Fibroblast of lung (primary cell): Measurements from ENCODE around the gene UPF3A. TPM values are rescaled to one million over a fixed set of nuclear protein-coding genes. Genes with fewer than 3 reads are reported as not detected.

ENCODE experiments used
- DNase-seq, 2 donors: peaks; one replicate each; pipeline versions ENCODE4 v3.0.0 to v3.0.0-alpha.2; 2010; ENCODE audit warnings: low read depth in 2 of 2
- H2AFZ ChIP-seq: 2 replicates; pipeline ENCODE4 v1.5.1; 2012; ENCODE audit warnings: low read length, control low read depth, inconsistent platforms
- H3K27ac ChIP-seq: 2 replicates; pipeline ENCODE4 v1.5.1; 2011; ENCODE audit warnings: low read length, control low read depth; ENCODE audit not compliant: insufficient read depth
- H3K27me3 ChIP-seq: 2 replicates; pipeline ENCODE4 v1.5.1; 2011; ENCODE audit warnings: mild to moderate bottlenecking, low read length; ENCODE audit not compliant: control insufficient read depth, insufficient read depth
- H3K36me3 ChIP-seq: 2 replicates; pipeline ENCODE4 v1.5.1; 2011; ENCODE audit warnings: low read length; ENCODE audit not compliant: control insufficient read depth, insufficient read depth
- H3K4me1 ChIP-seq: 2 replicates; pipeline ENCODE4 v1.5.1; 2011; ENCODE audit warnings: low read length; ENCODE audit not compliant: control insufficient read depth, insufficient read depth; ENCODE audit errors: extremely low read depth
- H3K4me2 ChIP-seq: 2 replicates; pipeline ENCODE4 v1.5.1; 2011; ENCODE audit warnings: low read length, control low read depth; ENCODE audit not compliant: insufficient read depth; ENCODE audit errors: extremely low read depth
- H3K4me3 ChIP-seq, 4 experiments: fragments of 200-600 bp in 1 of 4; sonication (generic) in 1 of 4; replicated peaks in 1 of 4; 2 replicates each; pipeline ENCODE4 v1.5.1; 2011 to 2016; ENCODE audit warnings: low read length in 4 of 4, low read depth in 3 of 4, mild to moderate bottlenecking in 3 of 4, control low read depth in 2 of 4, inconsistent platforms in 1 of 4, mixed read lengths in 1 of 4; ENCODE audit not compliant: insufficient read depth in 1 of 4; ENCODE audit errors: control extremely low read depth in 1 of 4
- H3K79me2 ChIP-seq: 2 replicates; pipeline ENCODE4 v1.5.1; 2012; ENCODE audit warnings: mild to moderate bottlenecking, low read length, inconsistent platforms; ENCODE audit not compliant: control insufficient read depth, insufficient read depth
- H3K9ac ChIP-seq: 2 replicates; pipeline ENCODE4 v1.5.1; 2011; ENCODE audit warnings: mild to moderate bottlenecking, low read length, control low read depth; ENCODE audit not compliant: insufficient read depth
- H3K9me3 ChIP-seq: 2 replicates; pipeline ENCODE4 v1.5.1; 2012; ENCODE audit warnings: low read depth, low read length; ENCODE audit not compliant: control insufficient read depth, insufficient read depth
- H4K20me1 ChIP-seq: 2 replicates; pipeline ENCODE4 v1.5.1; 2011; ENCODE audit warnings: low read length; ENCODE audit not compliant: control insufficient read depth, insufficient read depth; ENCODE audit errors: extremely low read depth
- CTCF ChIP-seq, 2 donors: IDR thresholded peaks in 1 of 2; conservative IDR thresholded peaks in 1 of 2; 1 replicate in 1 of 2; 2 replicates in 1 of 2; pipeline ENCODE4 v1.5.1; 2011 to 2012; ENCODE audit warnings: low read length in 2 of 2, control low read depth in 1 of 2, inconsistent platforms in 1 of 2, low read depth in 1 of 2, mild to moderate bottlenecking in 1 of 2
- EZH2 ChIP-seq: IDR thresholded peaks from 2 replicates; pipeline ENCODE4 v1.5.1; 2012; ENCODE audit warnings: low read length, control low read depth, mild to moderate bottlenecking; ENCODE audit errors: missing control alignments
- polyA plus RNA-seq, 2 donors: library from polyadenylated mRNA; depleted of rRNA in 1 of 2; stranded (reverse) in 1 of 2; unstranded in 1 of 2; fragments of >200 nt; gene quantifications; 2 replicates each; pipeline ENCODE4 v1.2.1, GENCODE V29; 2011 to 2012; ENCODE audit warnings: missing spikeins in 1 of 2
- total RNA-seq: library from RNA; depleted of rRNA; stranded (reverse); fragments of >200 nt; gene quantifications from 2 replicates; pipeline ENCODE4 v1.2.1, GENCODE V29; 2014

UPF3A gene
- total and polyA plus RNA-seq, 2 donors (not counting 1 experiment from before 2014, with no cell fraction given), result 27.6 to 40.5 TPM

GRCh38 chr13:114279146-114279545, 2.3 kb upstream of the UPF3A start:
- Histone ChIP-seq H3K36me3 (peaks cover 9% of the 10 kb centered on the region), H3K4me3 (no peak overlapping the region), H3K4me1 (peaks cover 8% of the 10 kb centered on the region), H3K79me2 (peaks cover 15% of the 10 kb centered on the region), H3K4me2 (no peak overlapping the region), H3K27ac (no peak overlapping the region), H3K9me3 (no peaks in the 10 kb centered on the region), H2AFZ (no peak overlapping the region), H3K9ac (no peak overlapping the region), H3K27me3 (no peaks in the 10 kb centered on the region), H4K20me1 (no peaks in the 10 kb centered on the region)
- DNase-seq, result no peak
- no peak for TF ChIP-seq EZH2
- no peak for TF ChIP-seq CTCF (conservative IDR thresholded peaks at IDR 0.05 in 1 of 2, IDR thresholded peaks at IDR 0.05 in 1 of 2; ENCODE audit: low read depth in 1 of 2, low read length in 2 of 2)

GRCh38 chr13:114279758-114280355, 1.5 kb upstream of the UPF3A start:
- H3K9me3 ChIP-seq, result no peaks in the 10 kb centered on the region
- H2AFZ ChIP-seq, result no peak overlapping the region
- H3K4me3 ChIP-seq, result no peak overlapping the region
- peaks cover 22% of the 10 kb centered on the region for H3K79me2 ChIP-seq
- no peaks in the 10 kb centered on the region for H3K27me3 ChIP-seq
- TF ChIP-seq CTCF (conservative IDR thresholded peaks at IDR 0.05 in 1 of 2, IDR thresholded peaks at IDR 0.05 in 1 of 2; ENCODE audit: low read depth in 1 of 2, low read length in 2 of 2) (no peak), EZH2 (no peak)
- H3K27ac ChIP-seq, result no peak overlapping the region
- DNase-seq, result no peak
- H3K4me1 ChIP-seq, result peaks cover 8% of the 10 kb centered on the region
- no peak overlapping the region for H3K9ac ChIP-seq
- no peaks in the 10 kb centered on the region for H4K20me1 ChIP-seq
- peaks cover 9% of the 10 kb centered on the region for H3K36me3 ChIP-seq
- peak overlapping the region; percentile 84 for H3K4me2 ChIP-seq

DNA sequence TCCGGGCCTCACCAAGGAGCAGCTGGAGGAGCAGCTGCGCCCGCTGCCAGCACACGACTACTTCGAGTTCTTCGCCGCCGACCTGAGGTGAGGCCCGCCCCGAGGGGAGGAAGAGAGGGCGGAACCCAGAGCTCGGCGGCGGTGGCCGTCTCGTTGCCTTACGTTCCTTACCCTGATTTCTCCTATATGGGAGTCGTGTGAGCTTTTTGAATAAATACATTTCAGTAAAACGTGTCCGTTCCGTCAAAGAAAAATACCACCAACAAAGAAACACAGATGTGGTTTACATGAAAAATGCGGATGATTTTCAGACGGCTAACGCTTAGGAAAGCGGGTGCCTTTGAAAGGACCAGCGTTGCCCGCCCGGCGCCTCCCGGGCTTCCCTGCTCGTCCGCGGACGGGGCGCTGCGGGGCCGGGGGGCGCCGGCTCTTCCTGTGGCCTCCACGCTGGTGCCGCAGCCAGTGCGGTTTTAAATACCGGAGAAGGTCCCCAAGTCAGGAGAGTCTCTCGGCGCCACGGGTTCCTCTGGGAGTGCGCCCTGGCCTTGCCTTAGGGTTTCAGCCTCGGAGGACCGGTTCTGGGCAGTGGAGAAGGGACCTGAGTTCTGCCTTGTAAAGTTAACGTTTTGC, 755 bp downstream of the UPF3A start:
- no peaks in the 10 kb centered on the region for H3K27me3 ChIP-seq
- peaks cover 29% of the 10 kb centered on the region for H3K79me2 ChIP-seq
- peak overlapping the region; percentile 76 for H3K9ac ChIP-seq
- H3K27ac ChIP-seq, result peak overlapping the region; percentile 87
- no peaks in the 10 kb centered on the region for H4K20me1 ChIP-seq
- peak in 1 of 2 donors; percentile 73 for DNase-seq
- H3K4me3 ChIP-seq, result peak overlapping the region; percentile 70 to 94 (median 80)
- H2AFZ ChIP-seq, result peak overlapping the region; percentile 70
- H3K4me2 ChIP-seq, result peak overlapping the region; percentile 95
- no peaks in the 10 kb centered on the region for H3K9me3 ChIP-seq
- peaks cover 3% of the 10 kb centered on the region for H3K36me3 ChIP-seq
- TF ChIP-seq EZH2, result no peak
- TF ChIP-seq CTCF (conservative IDR thresholded peaks at IDR 0.05 in 1 of 2, IDR thresholded peaks at IDR 0.05 in 1 of 2; ENCODE audit: low read depth in 1 of 2, low read length in 2 of 2), result no peak
- H3K4me1 ChIP-seq, result peaks cover 8% of the 10 kb centered on the region
